HepG2 (cell line): ENCODE results near the gene TLK2. TPM values are rescaled to one million over a fixed set of nuclear protein-coding genes. Genes with fewer than 3 reads are reported as not detected.

Experiments
- ARID4A ChIP-seq: sonication (generic); formaldehyde crosslinking; IDR thresholded peaks from 2 replicates; pipeline ENCODE4 v1.5.0; 2020; ENCODE audit warnings: mild to moderate bottlenecking, missing genetic modification reagents, borderline replicate concordance
- ASH2L ChIP-seq: fragments of 300-600, 200-600 bp; sonication (generic); IDR thresholded peaks from 2 replicates; pipeline ENCODE4 v1.7.0; 2017; ENCODE audit warnings: low read depth, mild to moderate bottlenecking, moderate library complexity, mixed read lengths, low read length; ENCODE audit not compliant: insufficient read length
- BATF2 ChIP-seq: sonication (generic); formaldehyde crosslinking; IDR thresholded peaks from 2 replicates; pipeline ENCODE4 v1.8.0; 2022; ENCODE audit warnings: mild to moderate bottlenecking, missing genetic modification reagents, moderate library complexity
- CENPT ChIP-seq: sonication (generic); formaldehyde crosslinking; IDR thresholded peaks from 2 replicates; pipeline ENCODE4 v1.8.0; 2022; ENCODE audit warnings: low read depth, mild to moderate bottlenecking, moderate library complexity, missing genetic modification reagents
- E2F1 ChIP-seq: sonication (generic); formaldehyde crosslinking; IDR thresholded peaks from 2 replicates; pipeline ENCODE4 v1.5.0; 2020; ENCODE audit warnings: missing genetic modification reagents
- FOXK1 ChIP-seq: sonication (generic); formaldehyde crosslinking; IDR thresholded peaks from 2 replicates; pipeline ENCODE4 v1.4.0; 2020; ENCODE audit warnings: low read depth, missing genetic modification reagents, borderline replicate concordance
- KLF11 ChIP-seq: IDR thresholded peaks from 2 replicates; pipeline ENCODE4 v1.6.1; 2016; ENCODE audit warnings: missing compliant biosample characterization
- NFKB2 ChIP-seq: sonication (generic); formaldehyde crosslinking; IDR thresholded peaks from 2 replicates; pipeline ENCODE4 v1.4.0; 2020; ENCODE audit warnings: missing genetic modification reagents, borderline replicate concordance
- ZBTB38 ChIP-seq: sonication (generic); formaldehyde crosslinking; IDR thresholded peaks from 2 replicates; pipeline ENCODE4 v1.5.1; 2020; ENCODE audit warnings: mild to moderate bottlenecking, missing genetic modification reagents
- ZC3H13 ChIP-seq: sonication (generic); formaldehyde crosslinking; IDR thresholded peaks from 2 replicates; pipeline ENCODE4 v1.8.1; 2023; ENCODE audit warnings: mild to moderate bottlenecking, missing genetic modification reagents, moderate library complexity
- ZNF251 ChIP-seq: sonication (generic); formaldehyde crosslinking; IDR thresholded peaks from 2 replicates; pipeline ENCODE4 v1.9.0; 2021; ENCODE audit warnings: mild to moderate bottlenecking, missing genetic modification reagents
- ZNF281 ChIP-seq: sonication (generic); formaldehyde crosslinking; IDR thresholded peaks from 2 replicates; pipeline ENCODE4 v1.4.0; 2020; ENCODE audit warnings: missing genetic modification reagents, borderline replicate concordance
- ZNF441 ChIP-seq: sonication (generic); formaldehyde crosslinking; IDR thresholded peaks from 2 replicates; pipeline ENCODE4 v1.7.0; 2021; ENCODE audit warnings: missing genetic modification reagents, borderline replicate concordance
- ZNF557 ChIP-seq: sonication (generic); formaldehyde crosslinking; IDR thresholded peaks from 2 replicates; pipeline ENCODE4 v1.4.0; 2020; ENCODE audit warnings: missing genetic modification reagents
- ZNF558 ChIP-seq: sonication (generic); formaldehyde crosslinking; IDR thresholded peaks from 2 replicates; pipeline ENCODE4 v1.9.0; 2022; ENCODE audit warnings: mild to moderate bottlenecking, missing genetic modification reagents, borderline replicate concordance
- ZNF703 ChIP-seq: sonication (generic); formaldehyde crosslinking; IDR thresholded peaks from 2 replicates; pipeline ENCODE4 v1.5.1; 2020; ENCODE audit warnings: missing genetic modification reagents, mild to moderate bottlenecking, moderate library complexity, borderline replicate concordance
- ZNF780A ChIP-seq: sonication (generic); formaldehyde crosslinking; IDR thresholded peaks from 2 replicates; pipeline ENCODE4 v1.8.0; 2022; ENCODE audit warnings: mild to moderate bottlenecking, missing genetic modification reagents, moderate library complexity
- ZNF784 ChIP-seq: sonication (generic); formaldehyde crosslinking; IDR thresholded peaks from 2 replicates; pipeline ENCODE4 v1.5.1; 2020; ENCODE audit warnings: missing genetic modification reagents, mild to moderate bottlenecking, borderline replicate concordance
- polyA plus RNA-seq, 8 experiments: library from polyadenylated mRNA; depleted of rRNA in 3 of 8; stranded (reverse) in 7 of 8; unstranded in 1 of 8; fragments of >200 nt; fragmentation: Illumina TruSeq in 4 of 8; extraction: Trizol in 4 of 8; gene quantifications; 2 replicates each; pipeline versions ENCODE4 v1.2.1 to v1.2.3, GENCODE V29; 2011 to 2016; ENCODE audit warnings: low read depth in 4 of 8, missing spikeins in 1 of 8, mixed read lengths in 1 of 8; ENCODE audit not compliant: insufficient read depth in 1 of 8
- total RNA-seq, 5 experiments: library from RNA; depleted of rRNA; stranded (reverse); fragments of >200 nt; fragmentation: Illumina TruSeq; extraction: Trizol; gene quantifications; 2 replicates each; pipeline ENCODE4 v1.2.3, GENCODE V29; 2016; ENCODE audit warnings: low read depth in 1 of 5

Gene TLK2
- total and polyA plus RNA-seq, 2 of the 13 experiments (the other 11 are each of a cell fraction or from before 2014, with no cell fraction given) = 58.7 to 60.8 TPM

GRCh38 chr17:62616993-62617893 is 138.6 kb downstream of the TLK2 start (continued):
- TF ChIP-seq ZNF780A (CRISPR knock-in tag) (no peak), E2F1 (CRISPR knock-in tag) (no peak), ZNF557 (CRISPR knock-in tag) (no peak; the same call in 1 of the 2 replicates), CENPT (CRISPR knock-in tag) (no peak), ZNF558 (CRISPR knock-in tag) (no peak), ZNF784 (no peak), ZNF703 (CRISPR knock-in tag) (no peak), FOXK1 (peak; percentile 9; the same call in 1 of the 2 replicates), BATF2 (CRISPR knock-in tag) (no peak), KLF11 (CRISPR knock-in tag) (0 out of 2 replicates have a peak, but pooled peaks have one; percentile 39), ASH2L (peak; percentile 14), ZC3H13 (peak; percentile 73; the same call in 1 of the 2 replicates), ARID4A (CRISPR knock-in tag) (peak; percentile 76; the same call in 1 of the 2 replicates), ZNF251 (CRISPR knock-in tag) (no peak), NFKB2 (CRISPR knock-in tag) (peak; percentile 36), ZNF281 (CRISPR knock-in tag) (peak; percentile 86), ZNF441 (CRISPR knock-in tag) (no peak), ZBTB38 (CRISPR knock-in tag) (no peak)
